Stimulated activated CD8-positive, alpha-beta memory T cell treated with anti-CD3 and anti-CD28 coated beads, Interleukin-7, amount 100 ng/mL, for 48 hours (primary cell): ENCODE data around the gene SCUBE3.

Experiments
- DNase-seq, 2 donors: peaks; one replicate each; pipeline ENCODE4 v3.0.0-alpha.2; 2020; ENCODE audit warnings: low read depth in 1 of 2; ENCODE audit errors: extremely low read depth in 1 of 2

SCUBE3 gene

DNA sequence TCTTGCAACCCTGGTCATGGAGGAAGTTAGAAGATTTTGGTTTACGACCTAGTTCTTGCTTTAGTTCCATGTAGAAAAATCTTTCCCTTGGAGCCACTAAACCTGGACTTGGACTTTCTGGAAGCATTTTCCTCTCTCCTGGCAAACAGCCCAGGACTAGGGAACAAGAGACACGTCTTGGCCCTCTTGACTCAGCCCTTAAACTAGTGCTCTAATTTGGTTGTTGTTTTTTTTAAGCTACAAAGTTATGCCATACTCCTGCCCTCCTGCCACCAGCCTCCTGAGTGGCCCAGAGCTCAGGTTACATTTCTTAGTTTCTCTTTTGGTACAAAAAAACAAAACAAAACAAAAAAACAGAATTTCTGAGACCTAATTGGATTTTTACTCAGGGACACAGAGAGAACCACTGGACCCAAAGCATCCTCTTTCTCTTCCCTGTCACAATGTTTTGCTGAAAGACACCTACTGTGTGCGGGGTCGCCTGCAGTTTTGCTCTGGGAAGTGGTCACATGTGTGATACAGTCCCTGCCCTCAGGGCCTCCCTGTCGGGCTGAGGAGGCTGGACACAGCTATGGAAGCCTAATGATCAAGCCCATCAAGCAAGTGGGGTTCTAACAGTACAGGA, 32.3 kb upstream of the SCUBE3 start:
- no peak for DNase-seq

GRCh38 chr6:35181933-35182612, 31.7 kb upstream of the SCUBE3 start:
- no peak for DNase-seq

DNA sequence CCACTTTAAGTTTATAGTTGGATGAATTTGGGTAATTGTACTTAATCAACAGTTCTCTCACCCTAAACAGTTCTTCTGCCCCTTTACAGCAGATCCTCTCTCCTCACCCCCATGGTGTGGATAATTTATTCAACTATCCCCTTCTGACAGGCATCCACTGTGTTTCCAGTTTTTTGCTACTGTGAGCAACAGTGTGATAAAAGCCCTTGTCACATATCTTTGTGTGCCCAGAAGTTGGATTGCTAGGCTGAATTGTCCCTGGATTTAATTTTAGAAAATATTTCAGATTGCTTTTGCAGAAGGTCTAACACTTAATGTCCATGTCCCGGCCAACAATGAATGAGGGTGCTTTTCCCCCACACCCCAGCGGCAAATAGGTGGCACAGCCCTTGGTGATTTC, 30.5 kb upstream of the SCUBE3 start:
- no peak for DNase-seq

DNA sequence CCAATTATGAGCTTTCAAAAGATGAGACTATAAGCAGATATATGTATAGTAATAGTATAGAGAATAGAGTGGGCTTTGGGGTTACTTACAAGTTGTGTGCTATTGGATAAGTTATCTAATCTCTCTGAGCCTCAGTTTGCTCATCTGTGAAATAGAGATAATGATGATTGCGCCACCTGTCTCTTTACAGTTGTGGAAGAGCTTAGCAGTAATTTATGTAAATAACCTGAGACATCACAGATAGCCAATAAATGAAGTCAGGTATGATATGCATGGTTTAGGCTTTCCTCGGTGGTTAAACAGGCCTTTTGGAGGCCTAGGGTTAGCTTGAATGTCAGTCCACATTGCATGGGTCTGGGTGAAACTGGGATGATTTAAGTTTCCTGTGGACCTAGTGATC, 29.8 kb upstream of the SCUBE3 start:
- DNase-seq = no peak

DNA sequence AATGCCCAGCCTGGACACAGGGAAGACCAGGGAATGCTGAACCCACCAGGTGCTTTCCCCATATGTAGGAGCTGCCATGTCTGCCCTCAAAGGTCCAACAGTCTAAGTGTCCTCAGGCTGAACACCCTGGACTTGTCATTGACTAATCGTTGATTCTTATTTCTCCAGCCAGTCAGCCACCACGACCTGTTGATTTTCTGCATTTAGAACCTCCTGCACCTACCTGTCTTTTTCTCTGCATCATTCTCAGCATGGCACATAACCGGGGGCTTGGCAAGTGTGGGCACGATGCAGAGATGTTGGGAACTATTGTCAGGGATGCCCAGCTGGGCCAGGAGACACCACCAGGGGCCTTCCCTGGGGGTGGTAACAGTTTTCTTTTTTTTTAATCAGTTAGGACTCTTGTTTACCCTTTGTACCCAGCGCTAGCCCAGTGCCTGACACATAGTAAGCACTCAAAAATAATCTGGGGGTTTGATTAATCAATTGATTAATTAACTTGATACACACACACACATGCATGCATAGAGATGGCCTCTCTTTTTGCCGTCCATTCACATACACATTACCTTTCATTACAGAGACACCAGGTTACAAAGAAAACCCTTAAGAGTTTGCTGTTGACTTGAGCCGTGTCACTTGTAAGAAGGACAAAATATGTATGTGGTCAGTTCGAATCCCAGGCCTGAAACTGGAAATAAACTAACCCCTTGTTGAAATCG, 29.0 kb upstream of the SCUBE3 start:
- no peak for DNase-seq

DNA sequence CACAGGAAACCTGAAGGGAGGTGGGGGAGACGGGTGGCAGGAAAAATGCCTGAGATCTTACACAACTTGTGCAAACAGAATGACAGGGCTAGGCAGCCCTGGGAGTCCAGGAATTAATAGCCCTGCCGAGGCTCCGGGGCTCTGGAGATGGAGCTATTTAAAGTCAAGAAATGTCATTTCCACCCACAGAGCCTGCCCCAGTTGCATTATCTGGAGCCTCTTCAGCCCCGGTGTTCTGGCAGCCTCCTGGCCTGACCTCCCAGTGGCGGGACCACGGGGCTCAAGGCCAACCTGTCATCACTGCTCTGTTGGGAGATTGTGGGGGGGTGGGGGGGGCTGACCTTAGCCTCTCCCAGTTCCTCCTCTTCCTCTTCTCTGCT, 28.5 kb upstream of the SCUBE3 start:
- no peak for DNase-seq

DNA sequence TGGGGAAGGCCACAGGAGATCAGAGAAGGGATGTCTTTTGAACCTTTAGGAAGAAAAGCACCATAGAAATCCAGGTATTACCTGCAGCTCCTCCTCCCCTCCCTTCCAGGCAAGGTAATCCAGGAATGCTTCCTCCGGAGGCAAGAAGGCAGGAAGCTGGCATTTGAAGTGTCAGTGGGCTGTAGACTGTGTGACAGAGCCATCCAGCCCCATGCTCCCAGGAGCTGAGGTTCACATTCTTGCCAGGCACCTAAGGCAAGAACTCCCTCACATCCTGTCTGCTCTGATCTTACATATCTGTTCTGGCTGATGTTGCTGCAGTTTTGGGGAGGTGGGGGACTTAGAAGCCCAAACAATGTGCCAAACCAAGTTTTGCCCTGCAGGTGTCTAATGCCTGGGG, 27.8 kb upstream of the SCUBE3 start:
- DNase-seq = no peak

GRCh38 chr6:35186571-35186970, 27.2 kb upstream of the SCUBE3 start:
- DNase-seq = no peak

GRCh38 chr6:35188886-35189285, 24.9 kb upstream of the SCUBE3 start:
- no peak for DNase-seq

DNA sequence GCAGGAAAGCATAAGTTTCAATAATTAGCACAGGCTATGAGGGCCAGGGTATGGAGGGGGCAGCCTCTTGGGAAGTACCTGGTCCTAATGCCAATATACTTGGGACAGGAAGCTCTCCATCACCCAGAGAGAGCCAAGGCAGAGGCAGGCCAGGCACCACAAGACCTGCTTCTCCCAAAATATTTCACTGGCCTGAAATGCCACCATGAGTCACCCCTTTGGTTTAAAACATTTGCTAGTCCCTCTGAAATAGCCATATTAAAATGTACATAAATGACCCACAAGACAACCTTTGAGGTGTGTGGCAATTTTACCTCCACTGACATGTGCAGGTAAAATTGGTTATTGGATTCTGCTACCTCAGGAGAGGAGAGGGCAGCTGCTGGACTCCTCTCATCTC, 23.4 kb upstream of the SCUBE3 start:
- no peak for DNase-seq

- no peak for DNase-seq
These were observed 21.9 kb upstream of the SCUBE3 start for GRCh38 chr6:35191889-35192288.

DNA sequence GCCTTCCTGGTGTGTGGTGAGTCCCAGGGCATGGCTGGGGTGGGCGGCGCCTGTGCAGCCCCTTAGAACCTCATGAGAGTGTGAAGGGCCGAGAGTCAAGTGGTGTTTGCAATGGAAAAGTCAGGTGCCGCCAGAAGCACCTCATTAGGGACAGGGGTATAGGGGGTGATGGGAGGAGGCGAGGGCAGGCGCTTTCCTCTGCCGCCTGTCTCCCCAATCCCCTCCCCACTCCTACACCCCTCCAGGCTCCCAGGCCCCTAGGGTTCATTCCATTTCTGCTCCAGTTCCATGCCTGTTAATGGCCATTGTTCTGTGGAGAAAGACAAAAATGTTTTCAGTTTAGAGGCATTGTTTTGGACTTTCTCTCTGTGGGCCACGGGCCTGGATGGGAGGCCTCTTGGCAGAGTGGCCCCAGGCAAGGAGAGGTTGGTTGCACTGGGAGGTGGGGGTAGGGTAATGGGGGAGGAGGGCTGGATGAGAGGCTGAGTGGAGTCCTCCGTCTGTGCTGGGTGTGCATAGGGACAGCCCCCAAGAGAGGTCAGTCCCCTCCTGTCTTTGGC, 21.4 kb upstream of the SCUBE3 start:
- no peak for DNase-seq

GRCh38 chr6:35194390-35194789, 19.4 kb upstream of the SCUBE3 start:
- DNase-seq = no peak

DNA sequence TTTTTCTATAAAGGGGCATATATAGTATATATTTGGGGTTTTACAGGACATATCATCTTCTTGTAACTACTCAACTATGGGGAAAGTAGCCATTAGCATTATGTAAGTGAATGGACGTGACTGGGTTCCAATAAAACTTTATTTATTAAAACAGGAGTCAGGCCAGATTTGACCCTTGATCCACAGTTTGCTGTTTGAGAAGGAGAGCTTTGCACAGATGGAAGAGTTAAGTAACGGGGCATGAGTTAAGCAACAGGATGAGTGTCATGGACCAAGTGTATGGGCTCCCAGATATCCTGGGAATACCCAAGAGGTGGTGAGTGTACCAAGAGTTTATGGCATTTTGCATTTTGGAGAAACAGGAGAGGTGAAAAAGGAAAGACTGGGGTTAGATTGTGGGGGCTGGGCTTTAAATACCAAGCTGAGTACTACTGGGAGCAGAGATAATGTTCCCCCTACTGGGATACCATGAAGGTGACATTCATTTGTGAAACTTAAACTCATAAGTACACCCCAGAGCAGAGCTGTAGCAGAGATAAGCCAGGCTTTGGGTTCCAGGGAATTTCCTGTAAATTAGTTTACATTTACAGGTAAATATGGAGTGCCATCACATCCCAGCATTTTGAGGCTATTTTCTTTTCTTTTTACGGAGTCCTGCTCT, 18.5 kb upstream of the SCUBE3 start:
- DNase-seq = no peak

GRCh38 chr6:35197196-35197595, 16.6 kb upstream of the SCUBE3 start:
- DNase-seq = no peak

DNA sequence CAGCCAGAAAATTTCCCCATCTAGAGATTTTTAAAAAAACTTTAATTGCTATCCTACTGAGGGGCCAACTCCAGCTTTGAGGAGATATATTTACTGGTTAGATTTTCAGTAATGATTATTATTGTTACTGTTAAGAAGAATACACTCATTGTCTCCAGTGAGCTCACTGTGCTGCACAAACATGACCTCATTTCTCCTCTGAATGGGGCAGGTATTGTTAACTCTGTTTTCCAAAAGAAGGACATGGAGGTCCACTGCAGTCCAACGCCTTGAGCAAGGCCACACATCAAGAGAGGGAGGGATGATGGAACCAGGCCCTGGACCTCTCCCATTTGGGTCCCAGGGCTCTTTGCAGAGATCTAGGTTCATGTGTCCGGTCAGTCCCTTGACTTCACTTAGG, 13.9 kb upstream of the SCUBE3 start:
- no peak for DNase-seq

DNA sequence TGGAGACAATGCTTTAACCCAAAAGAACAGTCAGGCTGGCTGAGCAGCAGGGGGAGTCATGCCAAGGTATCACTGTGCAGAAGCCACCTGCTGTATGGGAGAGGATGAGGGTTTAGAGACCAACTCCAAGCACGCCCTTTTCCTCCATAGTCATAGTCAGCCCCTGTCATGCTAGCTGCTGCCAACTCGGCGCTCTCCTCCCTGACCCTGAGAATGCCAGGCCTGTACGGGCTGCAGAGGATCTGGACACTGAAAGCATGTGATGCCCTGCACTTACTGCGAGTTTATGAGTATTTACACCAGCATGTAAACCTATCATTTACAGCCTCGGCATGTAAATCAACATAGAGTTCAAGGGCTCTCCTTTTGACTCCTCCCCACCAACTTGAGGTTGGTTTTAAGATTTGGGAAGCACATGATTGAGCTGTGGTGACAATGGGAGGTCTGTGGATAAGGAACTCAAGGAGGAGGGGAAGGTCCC, 11.7 kb upstream of the SCUBE3 start:
- DNase-seq = no peak

- no peak for DNase-seq
These were observed 10.5 kb upstream of the SCUBE3 start for GRCh38 chr6:35203152-35203670.

GRCh38 chr6:35203680-35204079, 10.1 kb upstream of the SCUBE3 start:
- no peak for DNase-seq

- no peak for DNase-seq
These were observed 7.4 kb upstream of the SCUBE3 start for GRCh38 chr6:35206346-35206745.

DNA sequence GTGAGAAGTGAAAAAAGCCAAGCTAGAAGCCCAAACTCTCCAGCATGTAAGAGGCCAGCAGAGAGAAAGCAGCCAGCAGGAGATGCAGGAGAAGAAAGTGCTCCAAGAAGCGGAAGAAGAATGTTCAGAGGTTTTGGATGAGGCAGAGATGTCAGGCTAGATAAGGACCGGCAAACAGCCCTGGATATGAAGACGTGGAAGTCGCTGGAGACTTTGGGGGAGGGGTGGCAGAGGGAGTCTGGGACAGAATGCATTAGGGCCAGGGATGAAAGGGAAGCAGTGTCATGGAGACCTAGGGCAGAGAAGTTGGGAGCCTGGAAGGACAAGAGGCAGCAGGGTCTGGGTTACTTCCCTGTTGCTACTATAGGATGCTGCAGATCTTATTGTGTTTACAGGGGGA, 5.3 kb upstream of the SCUBE3 start:
- DNase-seq = no peak
